H9 (cell line): ENCODE measurements around the gene TMEFF2. TPM values are rescaled to one million over a fixed set of nuclear protein-coding genes. Genes with fewer than 3 reads are reported as not detected.

ENCODE experiments used
- DNase-seq: peaks from one replicate; pipeline ENCODE4 v3.0.0-alpha.2; 2017
- H2AFZ ChIP-seq: one replicate; pipeline ENCODE4 v1.6.1; 2013; ENCODE audit warnings: mild to moderate bottlenecking, low read length, control low read depth, moderate library complexity
- H2AK5ac ChIP-seq: 2 replicates; pipeline ENCODE4 v1.6.1; 2013; ENCODE audit warnings: low read length, control low read depth, mixed read lengths; ENCODE audit not compliant: insufficient read length
- H2BK120ac ChIP-seq: one replicate; pipeline ENCODE4 v1.6.1; 2013; ENCODE audit warnings: low read depth, mild to moderate bottlenecking, low read length, control low read depth, inconsistent platforms; ENCODE audit not compliant: poor library complexity, severe bottlenecking
- H2BK12ac ChIP-seq: 2 replicates; pipeline ENCODE4 v1.6.1; 2013; ENCODE audit warnings: low read length, control low read depth, mixed read lengths, low read depth; ENCODE audit not compliant: insufficient read length
- H2BK15ac ChIP-seq: 2 replicates; pipeline ENCODE4 v1.6.1; 2013; ENCODE audit warnings: low read depth, low read length, control low read depth
- H2BK20ac ChIP-seq: one replicate; pipeline ENCODE4 v1.6.1; 2013; ENCODE audit warnings: low read depth, mild to moderate bottlenecking, low read length, control low read depth, inconsistent platforms; ENCODE audit not compliant: poor library complexity, severe bottlenecking
- H2BK5ac ChIP-seq: 2 replicates; pipeline ENCODE4 v1.6.1; 2013; ENCODE audit warnings: low read length, control low read depth, mixed read lengths; ENCODE audit not compliant: insufficient read length
- H3K14ac ChIP-seq: 2 replicates; pipeline ENCODE4 v1.6.1; 2013; ENCODE audit warnings: low read length, control low read depth; ENCODE audit not compliant: insufficient read depth
- H3K18ac ChIP-seq: 2 replicates; pipeline ENCODE4 v1.6.1; 2013; ENCODE audit warnings: low read depth, mild to moderate bottlenecking, mixed read lengths, low read length, control low read depth; ENCODE audit not compliant: insufficient read length
- H3K23ac ChIP-seq: 2 replicates; pipeline ENCODE4 v1.6.1; 2013; ENCODE audit warnings: low read length, control low read depth, mixed read lengths, low read depth; ENCODE audit not compliant: insufficient read length
- H3K23me2 ChIP-seq: 2 replicates; pipeline ENCODE4 v1.6.1; 2013; ENCODE audit warnings: low read depth, mild to moderate bottlenecking, mixed read lengths, low read length, control low read depth; ENCODE audit not compliant: insufficient read length, poor library complexity, severe bottlenecking
- H3K27ac ChIP-seq: 2 replicates; pipeline ENCODE4 v1.5.1; 2013; ENCODE audit warnings: low read length, control low read depth, mixed read lengths, low read depth; ENCODE audit not compliant: insufficient read length
- H3K27me3 ChIP-seq: 2 replicates; pipeline ENCODE4 v1.6.1; 2013; ENCODE audit warnings: low read length, control low read depth, inconsistent platforms; ENCODE audit not compliant: insufficient read depth
- H3K4ac ChIP-seq: 2 replicates; pipeline ENCODE4 v1.6.1; 2013; ENCODE audit warnings: low read depth, mild to moderate bottlenecking, control low read depth, inconsistent platforms, low read length, moderate library complexity
- H3K4me1 ChIP-seq: 2 replicates; pipeline ENCODE4 v1.6.1; 2013; ENCODE audit warnings: low read length, control low read depth, inconsistent platforms; ENCODE audit not compliant: insufficient read depth
- H3K4me2 ChIP-seq: 2 replicates; pipeline ENCODE4 v1.6.1; 2013; ENCODE audit warnings: low read length, control low read depth, mixed read lengths; ENCODE audit not compliant: insufficient read length, insufficient read depth
- H3K56ac ChIP-seq: 2 replicates; pipeline ENCODE4 v1.6.1; 2013; ENCODE audit warnings: low read depth, mild to moderate bottlenecking, mixed read lengths, low read length, control low read depth; ENCODE audit not compliant: insufficient read length
- H3K79me1 ChIP-seq: 2 replicates; pipeline ENCODE4 v1.6.1; 2013; ENCODE audit warnings: low read depth, mild to moderate bottlenecking, moderate library complexity, low read length, control low read depth, inconsistent platforms; ENCODE audit not compliant: insufficient read depth, poor library complexity, severe bottlenecking
- H3K79me2 ChIP-seq: 2 replicates; pipeline ENCODE4 v1.6.1; 2013; ENCODE audit warnings: low read length, control low read depth, inconsistent platforms; ENCODE audit not compliant: insufficient read depth
- H3K9ac ChIP-seq: 2 replicates; pipeline ENCODE4 v1.6.1; 2013; ENCODE audit warnings: low read length, control low read depth, mixed read lengths; ENCODE audit not compliant: insufficient read length; ENCODE audit errors: extremely low read depth
- H3K9me3 ChIP-seq: one replicate; pipeline ENCODE4 v1.6.1; 2013; ENCODE audit warnings: low read depth, low read length, inconsistent platforms; ENCODE audit not compliant: control insufficient read depth
- H3T11ph ChIP-seq: one replicate; pipeline ENCODE4 v1.6.1; 2013; ENCODE audit warnings: mild to moderate bottlenecking, low read length, control low read depth, inconsistent platforms
- H4K20me1 ChIP-seq: one replicate; pipeline ENCODE4 v1.6.1; 2013; ENCODE audit not compliant: control insufficient read depth, insufficient read length, insufficient read depth
- H4K5ac ChIP-seq: 2 replicates; pipeline ENCODE4 v1.6.1; 2013; ENCODE audit warnings: low read depth, mild to moderate bottlenecking, mixed read lengths, low read length, control low read depth; ENCODE audit not compliant: insufficient read length
- H4K8ac ChIP-seq: replicated peaks from 2 replicates; pipeline ENCODE4 v1.6.1; 2013; ENCODE audit warnings: low read length, control low read depth, mixed read lengths, low read depth; ENCODE audit not compliant: insufficient read length
- H4K91ac ChIP-seq: 2 replicates; pipeline ENCODE4 v1.6.1; 2013; ENCODE audit warnings: low read depth, mild to moderate bottlenecking, moderate library complexity, mixed read lengths, low read length, control low read depth; ENCODE audit not compliant: insufficient read length
- H3K27ac Mint-ChIP-seq, 3 experiments: 2 replicates in 2 of 3; 3 replicates in 1 of 3; pipeline ENCODE4 v1.8.0; 2020 to 2021; ENCODE audit warnings: mixed read lengths in 3 of 3, mild to moderate bottlenecking in 1 of 3, moderate library complexity in 1 of 3
- H3K27me3 Mint-ChIP-seq: 2 replicates; pipeline ENCODE4 v1.8.0; 2021; ENCODE audit warnings: low read depth, mild to moderate bottlenecking, moderate library complexity, mixed read lengths
- H3K36me3 Mint-ChIP-seq, 3 experiments: 2 replicates in 2 of 3; 3 replicates in 1 of 3; pipeline ENCODE4 v1.8.0; 2020 to 2021; ENCODE audit warnings: low read depth in 3 of 3, mixed read lengths in 3 of 3; ENCODE audit not compliant: insufficient read depth in 1 of 3
- H3K4me1 Mint-ChIP-seq, 2 experiments: 2 replicates each; pipeline ENCODE4 v1.8.0; 2020; ENCODE audit warnings: mixed read lengths in 2 of 2
- H3K4me3 Mint-ChIP-seq, 2 experiments: 2 replicates in 1 of 2; 3 replicates in 1 of 2; pipeline ENCODE4 v1.8.0; 2020 to 2021; ENCODE audit warnings: mild to moderate bottlenecking in 2 of 2, mixed read lengths in 2 of 2, moderate library complexity in 1 of 2
- H3K9me3 Mint-ChIP-seq, 2 experiments: 2 replicates in 1 of 2; 3 replicates in 1 of 2; pipeline ENCODE4 v1.8.0; 2020; ENCODE audit warnings: mild to moderate bottlenecking in 2 of 2, mixed read lengths in 2 of 2, moderate library complexity in 1 of 2
- CTCF ChIP-seq: fragments of 200-600 bp; sonication (generic); conservative IDR thresholded peaks from 3 replicates; pipeline ENCODE4 v1.8.0; 2021; ENCODE audit warnings: antibody characterized with exemption, mild to moderate bottlenecking
- WGBS: extraction: QIAGEN DNeasy Blood & Tissue Kit; methylation state at CpG from one replicate; pipeline ENCODE4 v1.1.7; 2013; ENCODE audit warnings: missing lambda C conversion rate, low lambda C conversion rate, mixed read lengths; ENCODE audit not compliant: insufficient read length; ENCODE audit errors: extremely low coverage; 5-methylcytosine and 5-hydroxymethylcytosine counted together
- total RNA-seq: library from RNA; stranded (reverse); gene quantifications from 2 replicates; pipeline ENCODE4 v1.2.1, GENCODE V29; 2021

TMEFF2 gene
- total RNA-seq, 1 experiment from 2014 or later = 0.39 TPM

GRCh38 chr2:191930205-191930604, 264.5 kb downstream of the TMEFF2 start:
- Histone ChIP-seq H2AK5ac (no peak overlapping the region), H2BK12ac (no peak overlapping the region), H3K4ac (no peak overlapping the region), H3T11ph (no peak overlapping the region), H3K23ac (no peak overlapping the region), H4K91ac (no peak overlapping the region), H3K14ac (no peak overlapping the region), H2BK5ac (no peak overlapping the region), H4K5ac (no peak overlapping the region), H3K79me2 (no peaks in the 10 kb centered on the region), H3K4me1 (peaks cover 7% of the 10 kb centered on the region; the same call in 1 of the 2 replicates), H3K56ac (no peak overlapping the region), H2BK120ac (no peak overlapping the region), H3K27ac (no peak overlapping the region), H3K9ac (no peak overlapping the region), H3K4me2 (no peak overlapping the region), H2BK20ac (no peak overlapping the region), H3K18ac (no peak overlapping the region), H3K79me1 (no peaks in the 10 kb centered on the region), H2AFZ (no peak overlapping the region), H4K20me1 (no peaks in the 10 kb centered on the region), H4K8ac (no peak overlapping the region), H2BK15ac (no peak overlapping the region), H3K23me2 (no peaks in the 10 kb centered on the region), H3K27me3 (no peaks in the 10 kb centered on the region), H3K9me3 (no peaks in the 10 kb centered on the region)
- Mint-ChIP-seq H3K9me3 (no peaks in the 10 kb centered on the region), H3K4me1 (peaks cover 30 to 31% of the 10 kb centered on the region in 2 experiments), H3K27ac (no peak overlapping the region), H3K27me3 (peaks cover 1% of the 10 kb centered on the region; the same call in 1 of the 2 replicates), H3K4me3 (no peak overlapping the region), H3K36me3 (no peaks in the 10 kb centered on the region; a peak in 1 of 7 replicates)
- no peak for DNase-seq
- no CpG with 5 or more reads among the region's 3 CpGs for WGBS
- TF ChIP-seq CTCF = no peak
